DMS53 treated with DMSO at 0.1 percent for 48 hours (cell line): Measurements from ENCODE around the gene ANKS1A.

Source experiments
- DNase-seq: peaks from one replicate; lab custom pipeline; 2025; ENCODE audit not compliant: unreplicated experiment; lab: John Stamatoyannopoulos, UW

The ANKS1A gene

DNA sequence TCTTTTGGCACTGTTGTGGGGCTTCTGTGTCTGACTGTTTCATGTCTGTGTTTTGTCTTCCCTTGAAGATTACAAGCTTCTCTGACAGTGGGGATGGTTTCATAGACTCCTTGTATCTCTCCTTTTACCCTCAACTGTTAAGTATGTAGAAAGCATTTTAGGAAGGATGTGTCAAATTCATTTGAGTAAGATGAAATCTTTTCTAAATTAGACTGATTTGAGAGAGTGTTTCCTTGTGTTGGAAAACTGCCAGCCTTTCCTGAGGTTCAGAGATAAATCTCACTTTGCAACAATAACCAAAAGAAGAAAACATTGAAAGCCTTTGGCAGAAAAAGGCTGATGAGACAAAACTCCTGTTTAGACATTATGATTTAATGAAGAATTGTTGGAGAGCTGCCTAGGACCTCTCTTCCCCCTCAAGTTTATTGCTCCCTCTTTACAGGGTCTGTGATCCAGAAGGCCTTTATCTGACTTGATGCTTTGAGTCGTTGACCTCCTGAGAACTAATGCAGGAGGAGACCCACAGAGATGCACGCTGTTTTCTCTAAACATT lies 68.3 kb downstream of the ANKS1A start:
- no peak for DNase-seq

DNA sequence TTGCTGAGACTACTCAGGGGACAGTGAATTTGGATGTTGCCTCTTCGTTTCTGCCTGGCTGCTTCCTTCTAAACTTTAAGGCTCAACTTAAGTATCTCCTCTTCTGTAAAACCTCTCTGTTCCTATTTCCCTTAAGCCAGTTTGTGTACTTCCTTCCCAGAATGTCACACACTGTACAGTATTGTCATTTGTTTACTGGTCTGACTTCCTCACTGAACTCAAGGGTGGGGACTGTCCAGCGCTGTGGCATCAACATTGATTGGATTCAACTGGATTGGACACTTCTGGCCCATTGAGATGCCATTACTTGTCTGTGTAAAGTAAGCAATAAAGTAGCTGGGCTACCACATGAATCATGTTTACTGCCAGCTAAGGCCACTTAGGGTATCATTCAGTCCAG lies 69.7 kb downstream of the ANKS1A start:
- no peak for DNase-seq

DNA sequence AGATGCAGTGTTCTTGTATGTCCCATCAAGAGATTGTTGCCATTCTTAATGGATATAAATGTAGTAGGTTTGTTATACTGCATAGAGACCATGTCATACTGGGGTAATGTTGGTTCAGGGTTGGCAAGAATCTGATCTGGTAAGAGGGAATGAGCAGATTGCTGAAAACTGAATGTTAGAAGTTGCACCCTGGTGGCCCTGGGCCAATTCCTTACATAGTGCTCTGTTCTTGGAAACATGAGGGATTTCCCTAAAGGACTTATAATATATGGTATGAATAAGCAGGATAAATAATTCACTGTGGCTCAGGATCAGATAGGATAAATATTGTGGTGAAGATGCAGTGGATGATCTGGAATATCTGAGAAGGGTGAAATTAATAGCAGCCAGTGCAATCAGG lies 70.2 kb downstream of the ANKS1A start:
- DNase-seq = no peak

DNA sequence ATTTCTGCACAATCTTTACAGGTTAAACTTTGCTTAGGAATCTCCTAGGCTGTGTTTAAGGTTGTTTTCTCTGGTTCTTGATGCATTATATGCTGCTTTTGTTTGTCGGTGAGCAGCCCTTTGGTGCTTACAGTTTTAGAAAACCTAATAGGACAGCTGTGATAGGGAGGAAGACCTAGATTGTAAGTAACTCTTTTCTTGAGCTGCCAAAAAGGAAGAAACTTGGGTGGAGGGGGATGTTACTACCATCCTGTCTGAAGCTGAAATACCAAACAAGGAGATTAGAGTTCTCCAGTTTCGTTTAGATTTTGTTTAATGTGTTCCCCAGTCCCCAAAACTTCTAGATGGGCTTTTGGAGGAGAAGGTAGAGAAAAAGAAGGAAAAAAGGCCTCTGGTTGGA lies 72.0 kb downstream of the ANKS1A start:
- no peak for DNase-seq

DNA sequence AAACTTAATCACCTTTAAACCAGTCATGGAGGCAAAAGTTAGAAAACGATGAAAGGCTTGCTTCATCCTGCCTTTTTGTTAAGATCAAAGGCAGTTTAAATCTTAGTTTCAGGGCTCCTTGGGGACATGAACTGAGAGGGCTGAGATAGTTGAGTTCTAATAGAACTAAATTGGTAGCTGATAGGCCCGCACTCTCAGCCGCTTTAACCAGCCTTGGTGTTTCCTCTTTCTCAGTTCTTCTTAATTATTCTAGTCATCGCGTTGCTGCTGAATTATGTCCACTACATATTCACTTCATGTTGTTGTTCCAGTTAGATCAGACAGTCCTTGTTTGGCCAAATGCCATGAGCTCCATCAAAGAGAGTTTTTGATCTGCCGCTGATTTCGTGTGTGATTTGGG lies 72.5 kb downstream of the ANKS1A start:
- DNase-seq = no peak

DNA sequence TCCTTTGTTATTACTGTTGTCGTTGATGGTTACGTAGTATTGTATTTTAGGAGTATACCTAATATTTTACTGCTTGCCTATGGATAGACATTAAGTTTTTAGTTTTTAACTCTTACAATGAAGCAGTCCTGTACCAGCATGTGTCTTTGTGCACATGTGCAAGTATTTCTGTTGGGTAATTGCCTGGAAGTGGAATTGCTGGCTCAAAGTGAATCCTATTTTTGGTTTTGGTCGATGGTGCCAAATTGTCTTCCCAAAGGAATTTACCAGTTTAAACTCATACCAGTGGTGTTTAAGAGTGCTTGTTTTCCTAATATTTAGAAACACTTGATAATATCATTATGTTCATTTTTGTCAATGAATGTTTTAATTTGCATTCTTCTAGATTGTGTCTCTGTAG lies 75.5 kb downstream of the ANKS1A start:
- DNase-seq = no peak

DNA sequence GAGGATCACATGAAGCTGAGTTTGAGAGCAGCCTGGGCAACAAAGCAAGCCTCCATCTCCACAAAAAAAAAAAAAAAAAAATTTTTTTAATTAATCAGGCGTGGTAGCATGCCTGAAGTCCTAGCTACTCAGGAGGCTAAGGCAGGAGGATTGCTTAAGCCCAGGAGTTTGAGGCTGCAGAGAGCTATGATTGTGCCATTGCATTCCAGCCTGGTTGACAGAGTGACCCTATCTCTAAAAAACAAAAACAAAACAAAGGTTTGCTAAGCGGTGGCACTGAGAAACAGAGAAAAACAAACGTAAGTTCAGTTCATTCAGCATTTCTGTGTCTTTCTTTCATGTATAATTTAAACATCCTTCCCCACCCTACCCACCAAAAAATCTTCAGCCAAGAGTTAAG lies 78.4 kb downstream of the ANKS1A start:
- no peak for DNase-seq

DNA sequence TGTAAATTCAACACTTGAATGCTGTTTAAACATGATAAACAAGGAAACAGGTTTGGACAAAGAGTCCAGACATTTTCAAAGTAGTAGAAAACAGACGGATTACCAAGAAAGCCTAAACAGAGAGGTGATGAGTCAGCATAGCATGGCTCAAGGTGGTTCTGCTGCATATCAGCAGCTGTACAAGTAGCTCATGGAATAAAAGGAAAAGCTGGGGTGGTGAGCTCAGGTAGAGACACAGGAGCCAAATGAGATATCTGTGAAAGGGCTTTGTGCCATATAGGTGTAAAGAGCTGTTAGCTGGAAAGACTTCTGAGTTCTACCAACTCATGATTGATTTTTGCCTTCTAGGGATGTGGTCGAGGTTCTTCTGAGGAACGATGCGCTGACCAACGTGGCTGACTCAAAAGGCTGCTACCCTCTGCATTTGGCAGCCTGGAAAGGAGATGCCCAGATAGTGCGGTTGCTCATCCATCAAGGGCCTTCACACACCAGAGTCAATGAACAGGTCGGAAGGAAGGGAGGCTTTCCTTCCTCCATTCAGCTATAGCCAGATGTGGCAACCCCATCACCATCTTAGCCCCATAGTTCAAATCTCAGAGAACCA lies 80.7 kb downstream of the ANKS1A start:
- DNase-seq = no peak

DNA sequence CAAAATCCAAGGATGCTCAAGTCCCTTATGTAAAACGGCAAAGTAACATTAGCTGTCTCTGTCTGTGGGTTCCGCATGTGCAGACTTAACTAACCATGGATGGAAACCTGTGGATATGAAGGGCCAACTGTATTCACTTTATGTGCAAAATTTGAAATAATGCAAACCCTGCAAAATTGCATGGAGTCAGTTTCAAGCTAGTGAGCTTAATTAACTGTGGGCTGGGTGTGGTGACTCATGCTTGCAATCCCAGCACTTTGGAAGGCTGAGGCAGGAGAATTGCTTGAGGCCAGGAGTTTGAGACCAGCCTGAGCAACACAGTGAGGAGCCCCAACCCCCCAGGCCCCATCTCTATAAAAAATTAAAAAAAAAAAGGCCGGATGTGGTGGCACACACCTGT lies 81.4 kb downstream of the ANKS1A start:
- no peak for DNase-seq

DNA sequence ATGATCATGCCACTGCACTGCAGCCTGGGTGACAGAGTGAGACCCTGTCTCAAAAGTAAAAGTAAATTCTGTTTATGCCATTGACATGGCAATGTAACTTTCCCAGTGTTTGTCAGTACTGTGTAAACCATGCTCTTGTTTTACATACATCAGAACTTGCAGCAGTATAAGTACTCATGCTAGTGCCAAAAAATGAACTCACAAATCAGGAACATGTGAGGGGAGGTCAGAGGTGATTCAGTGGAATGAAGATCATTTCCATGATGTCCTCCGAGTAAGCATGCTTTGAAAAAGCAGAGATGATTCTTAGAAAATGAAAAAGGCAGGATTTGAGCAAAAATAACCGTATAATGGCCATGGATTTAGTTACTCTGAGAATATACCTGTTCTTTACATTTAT lies 81.9 kb downstream of the ANKS1A start:
- no peak for DNase-seq

DNA sequence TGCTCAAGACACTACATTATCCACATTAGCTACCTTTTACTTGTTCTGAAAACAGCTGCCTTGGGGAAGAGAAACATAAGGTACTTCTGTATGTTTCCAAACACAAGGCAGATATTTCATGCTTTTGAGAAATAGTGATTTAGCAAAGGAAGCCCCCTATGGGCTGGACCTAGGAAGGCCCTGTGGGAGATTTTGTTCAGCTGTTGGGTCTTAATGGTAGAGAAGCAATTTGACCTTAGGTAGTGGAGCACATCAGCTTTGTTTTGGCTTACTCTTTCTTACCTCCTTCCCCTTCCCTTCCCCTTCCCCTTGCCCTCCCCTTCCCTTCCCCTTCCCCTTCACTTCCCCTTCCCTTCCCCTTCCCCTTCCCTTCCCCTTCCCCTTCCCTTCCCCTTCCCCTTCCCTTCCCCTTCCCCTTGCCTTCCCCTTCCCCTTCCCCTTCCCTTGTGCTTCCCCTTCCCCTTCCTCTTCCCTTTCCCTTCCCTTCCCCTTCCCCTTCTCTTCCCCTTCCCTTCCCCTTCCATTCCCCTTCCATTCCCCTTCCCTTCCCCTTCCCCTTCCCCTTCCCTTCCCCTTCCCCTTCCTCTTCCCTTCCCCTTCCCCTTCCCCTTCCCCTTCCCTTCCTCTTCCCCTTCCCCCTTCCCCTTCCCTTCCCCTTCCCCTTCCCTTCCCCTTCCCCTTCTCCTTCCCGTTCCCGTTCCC lies 84.6 kb downstream of the ANKS1A start:
- no peak for DNase-seq

DNA sequence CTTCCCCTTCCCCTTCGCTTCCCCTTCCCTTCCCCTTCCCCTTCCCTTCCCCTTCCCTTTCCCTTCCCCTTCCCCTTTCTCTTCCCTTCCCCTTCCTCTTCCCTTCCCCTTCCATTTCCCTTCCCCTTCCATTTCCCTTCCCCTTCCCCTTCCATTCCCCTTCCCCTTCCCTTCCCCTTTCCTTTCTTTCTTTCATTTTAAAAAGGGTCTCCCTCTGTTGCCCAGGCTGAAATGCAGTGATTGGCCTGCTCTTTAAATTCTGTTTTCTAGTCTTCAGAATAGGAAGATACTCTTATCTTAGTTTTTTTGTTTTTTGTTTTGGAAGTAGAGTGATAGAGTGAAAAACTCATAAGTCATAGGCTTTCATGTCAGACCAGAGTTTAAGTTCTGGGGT lies 85.2 kb downstream of the ANKS1A start:
- no peak for DNase-seq

DNA sequence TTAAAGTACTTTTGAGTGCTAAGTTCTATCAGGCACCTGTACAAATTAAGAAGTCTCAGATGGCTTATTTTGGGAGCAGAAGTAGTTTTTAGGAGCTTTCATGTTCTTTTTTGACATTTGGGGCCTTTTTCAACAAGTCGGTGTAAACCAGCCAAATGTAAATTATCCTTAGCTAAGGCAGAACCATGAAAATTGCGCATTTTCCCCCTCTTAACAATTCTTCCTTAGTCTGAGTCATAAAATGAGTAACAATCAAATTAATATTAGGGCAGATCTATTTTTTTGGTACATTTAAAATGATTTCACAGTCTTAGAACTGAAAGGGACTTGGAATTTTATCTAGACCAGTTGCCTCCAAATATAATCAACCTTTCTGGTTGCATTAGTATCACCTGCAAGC lies 87.2 kb downstream of the ANKS1A start:
- no peak for DNase-seq

DNA sequence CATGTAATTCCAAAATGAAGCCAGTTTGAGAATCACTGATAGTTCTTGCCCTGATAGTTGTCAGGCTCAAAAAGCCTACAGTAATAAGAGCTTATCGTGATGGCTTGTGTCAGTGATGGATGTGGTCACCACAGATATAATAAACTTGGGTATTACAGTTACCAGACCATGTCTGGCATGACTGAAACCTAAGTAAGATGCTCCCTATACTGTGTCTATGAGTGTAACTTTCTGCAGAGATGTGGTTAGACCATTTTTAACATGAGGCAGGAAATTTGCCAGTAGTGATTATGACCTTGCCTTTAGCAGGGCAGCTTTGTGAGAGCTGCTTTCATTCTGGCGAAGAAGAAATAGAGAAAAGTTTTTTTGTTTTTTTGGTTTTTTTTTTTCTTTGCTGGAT lies 90.2 kb downstream of the ANKS1A start:
- DNase-seq = no peak

DNA sequence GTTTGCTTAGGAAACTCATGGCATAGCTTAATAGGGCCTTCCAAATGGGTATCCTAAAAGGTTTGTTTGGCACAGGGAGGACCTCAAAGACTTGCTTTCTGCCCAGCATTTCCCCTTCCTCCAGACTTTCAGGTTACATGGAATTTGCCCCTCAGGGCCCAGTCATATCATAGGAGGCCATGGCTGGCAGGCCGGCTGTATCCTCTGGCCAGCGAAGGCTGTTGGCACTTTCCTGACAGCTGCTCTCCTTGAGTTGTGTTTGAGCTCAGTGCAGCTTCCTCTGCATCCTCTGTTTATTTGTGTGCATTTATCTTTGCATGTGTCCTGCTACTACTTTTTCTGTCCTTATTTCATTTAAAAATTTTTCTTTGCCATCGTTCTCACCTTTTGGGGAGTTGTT lies 90.9 kb downstream of the ANKS1A start:
- DNase-seq = no peak

DNA sequence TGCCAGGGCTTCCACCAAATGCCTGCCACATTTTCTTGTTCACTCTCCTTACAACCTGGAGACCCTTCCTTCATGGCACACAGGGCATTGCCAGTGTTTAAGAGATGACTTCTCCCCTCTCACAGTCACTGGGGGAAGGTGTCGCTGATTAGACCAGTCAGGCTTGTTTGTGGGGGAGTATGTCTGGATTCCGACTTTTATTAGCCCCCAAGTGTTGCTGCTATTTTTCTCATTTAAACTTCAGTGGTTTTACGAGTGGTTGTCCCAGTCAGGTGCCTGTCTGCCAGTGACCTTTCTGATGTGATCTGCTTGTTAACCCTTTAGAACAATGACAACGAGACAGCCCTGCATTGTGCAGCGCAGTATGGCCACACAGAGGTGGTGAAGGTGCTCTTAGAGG lies 92.3 kb downstream of the ANKS1A start:
- DNase-seq = no peak

DNA sequence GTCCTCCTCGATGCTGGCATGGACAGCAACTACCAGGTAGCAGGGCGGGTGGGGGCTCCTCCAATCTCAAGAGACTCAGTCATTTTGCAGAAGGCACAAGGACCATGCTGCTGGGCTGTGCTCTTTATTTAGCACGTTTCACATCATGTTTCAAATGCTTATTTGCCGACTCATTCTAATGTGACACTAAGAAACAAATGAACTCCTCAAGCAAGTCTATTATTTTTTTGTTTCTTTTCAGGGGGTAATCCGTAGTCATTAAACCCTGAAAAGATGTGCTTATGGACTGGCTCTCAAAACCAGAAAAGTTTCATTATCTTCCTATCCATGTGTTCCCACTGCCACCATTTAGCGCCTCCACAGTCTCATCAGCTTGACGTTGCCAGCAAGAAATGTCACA lies 92.9 kb downstream of the ANKS1A start:
- DNase-seq = no peak

DNA sequence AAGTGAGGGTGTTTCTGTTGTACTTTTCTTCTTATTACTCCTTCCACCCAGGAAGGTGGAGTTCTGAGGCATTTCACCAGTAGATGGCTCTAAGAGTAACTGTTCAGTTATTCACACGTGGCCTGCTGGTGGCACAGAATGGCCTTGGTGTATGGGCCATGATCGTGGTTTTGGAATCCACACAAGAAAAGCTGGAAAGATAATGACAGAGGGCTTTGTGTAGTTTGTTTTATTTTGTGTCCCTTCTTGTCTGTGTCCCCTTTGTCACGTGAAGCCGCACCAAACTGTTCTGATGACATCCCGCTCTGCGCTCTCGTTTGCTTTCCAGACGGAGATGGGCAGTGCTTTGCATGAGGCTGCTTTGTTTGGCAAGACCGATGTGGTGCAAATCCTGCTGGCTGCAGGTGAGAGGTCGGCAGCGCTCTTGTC lies 93.4 kb downstream of the ANKS1A start:
- no peak for DNase-seq

DNA sequence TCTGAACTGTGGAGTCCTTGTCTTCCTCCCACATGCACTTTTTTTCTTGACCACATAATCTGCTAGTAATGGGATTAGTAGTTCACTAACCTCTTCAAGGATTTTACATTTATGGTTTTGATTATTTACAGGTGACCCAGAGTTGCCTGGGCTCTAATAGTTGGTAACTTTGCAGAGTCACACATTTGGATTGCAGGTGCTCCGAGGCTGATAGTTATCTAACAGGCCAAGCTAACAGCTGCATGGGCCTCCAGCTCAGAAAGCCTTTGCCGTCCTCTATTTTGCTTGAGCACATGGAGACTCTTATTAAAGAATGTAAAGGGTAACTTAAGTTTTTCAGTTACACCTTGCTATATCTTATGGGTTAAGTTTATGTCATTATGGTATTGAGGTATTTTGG lies 95.4 kb downstream of the ANKS1A start:
- DNase-seq = no peak

DNA sequence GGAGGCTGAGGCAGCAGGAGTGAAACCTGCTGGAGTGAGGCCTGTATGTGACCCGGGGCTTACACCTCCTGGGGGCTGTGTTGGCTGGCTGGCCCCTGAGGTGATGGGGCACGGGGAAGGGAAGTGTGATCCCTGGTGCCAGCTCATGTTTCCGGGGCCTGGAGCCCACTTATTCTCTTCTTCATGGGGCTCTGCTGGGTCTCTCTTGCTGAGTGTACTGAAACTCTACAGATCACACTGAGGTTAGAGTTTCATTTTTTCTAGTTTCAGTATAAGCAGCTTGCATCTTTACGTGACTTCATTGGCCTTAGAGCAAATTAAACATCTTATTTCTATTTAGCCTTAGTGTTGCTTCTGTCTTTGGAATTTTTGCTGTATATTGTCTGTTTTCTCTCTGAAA lies 96.2 kb downstream of the ANKS1A start:
- DNase-seq = no peak

DNA sequence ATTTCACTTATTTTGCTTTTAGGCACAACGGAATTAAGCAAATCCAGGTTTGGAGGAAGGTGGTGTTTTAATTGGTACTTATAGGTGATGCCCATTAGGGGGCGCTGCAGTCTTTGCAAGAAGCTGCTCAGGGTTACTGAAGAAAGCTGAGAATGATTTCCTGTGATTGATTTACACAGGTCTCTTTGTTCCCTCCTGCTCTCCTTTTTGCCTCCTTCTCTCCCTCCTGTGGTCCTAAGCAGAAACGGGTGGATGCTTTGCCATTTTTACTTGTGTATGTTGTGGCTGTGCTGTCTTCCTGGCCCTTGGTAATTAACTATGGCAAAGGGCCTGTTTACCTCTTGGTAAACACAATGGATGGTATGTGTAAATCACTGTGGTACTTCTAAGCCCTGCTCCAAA lies 97.8 kb downstream of the ANKS1A start:
- peak; percentile 45 for DNase-seq

DNA sequence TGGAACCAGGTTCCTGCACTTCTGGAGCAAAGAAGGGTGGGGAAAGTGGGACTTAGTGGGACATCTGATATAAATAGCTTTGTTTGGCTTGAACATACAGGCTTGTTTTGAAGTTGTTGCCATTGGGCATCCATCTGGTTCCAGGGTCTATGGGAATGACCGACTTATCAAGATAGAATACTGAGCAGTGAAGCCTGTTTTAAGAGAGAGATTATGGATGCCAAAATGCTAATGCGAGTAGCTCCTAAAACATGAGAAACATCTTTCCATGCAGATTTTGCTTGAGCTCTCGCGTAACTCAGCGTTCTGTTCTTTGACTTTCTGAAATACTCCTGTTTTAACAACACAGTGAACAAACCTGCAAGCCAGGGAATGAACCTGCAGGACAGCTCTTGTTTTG lies 98.5 kb downstream of the ANKS1A start:
- DNase-seq = no peak
